HG03558 (cell line): ENCODE results near the gene INCA1.
"Not testable (repeated sequence)": the region's sequence is repeated elsewhere in the genome, so short reads cannot be mapped to it uniquely, and the experiment has no call there.

Experiments
- ATAC-seq: cut with Tn5 transposase; IDR thresholded peaks from one replicate; pipeline ENCODE4 v1.9.1; 2021; ENCODE audit warnings: moderate number of reproducible peaks; ENCODE audit not compliant: unreplicated experiment; ENCODE audit errors: extremely low read depth

The INCA1 gene

GRCh38 chr17:4997302-4998026 is at the start of gene INCA1, which contains the start of gene KIF1C:
Gene INCA1, minus strand, starts transcription at chr17:4997522. Its CDS starts 3,085 bp downstream, at chr17:4994437.
Gene KIF1C, plus strand, starts transcription at chr17:4997950. Its CDS starts 2,297 bp downstream, at chr17:5000247.
- ATAC-seq: peak; percentile 53

GRCh38 chr17:5045496-5045895 is 48.2 kb upstream of the INCA1 start:
- ATAC-seq: no peak

GRCh38 chr17:5044630-5045029 is 47.3 kb upstream of the INCA1 start:
- ATAC-seq: no peak

- ATAC-seq: no peak
Observed at GRCh38 chr17:5043524-5043923, 46.2 kb upstream of the INCA1 start.

GRCh38 chr17:5042157-5043022 is 45.1 kb upstream of the INCA1 start:
- no peak for ATAC-seq

- no peak for ATAC-seq
Observed at GRCh38 chr17:5035315-5035714, 38.0 kb upstream of the INCA1 start, which contains the start of gene SLC52A1. Gene SLC52A1, minus strand, starts transcription at chr17:5035426. Its CDS starts 820 bp downstream, at chr17:5034606.

GRCh38 chr17:5034651-5035050 is 37.3 kb upstream of the INCA1 start:
- no peak for ATAC-seq

- no peak for ATAC-seq
Observed at GRCh38 chr17:5034063-5034462, 36.7 kb upstream of the INCA1 start.

GRCh38 chr17:5033352-5034015 is 36.2 kb upstream of the INCA1 start:
- ATAC-seq: no peak

GRCh38 chr17:5032865-5033264 is 35.5 kb upstream of the INCA1 start:
- ATAC-seq: no peak

GRCh38 chr17:5031365-5032082 is 34.2 kb upstream of the INCA1 start:
- no peak for ATAC-seq

GRCh38 chr17:5030168-5030567 is 32.8 kb upstream of the INCA1 start:
- not testable (repeated sequence) for ATAC-seq

- no peak for ATAC-seq
Observed at GRCh38 chr17:5027916-5028315, 30.6 kb upstream of the INCA1 start.

- no peak for ATAC-seq
Observed at GRCh38 chr17:5027299-5027698, 30.0 kb upstream of the INCA1 start.

GRCh38 chr17:5024604-5025003 is 27.3 kb upstream of the INCA1 start:
- ATAC-seq: no peak

- no peak for ATAC-seq
Observed at GRCh38 chr17:5023588-5024147, 26.3 kb upstream of the INCA1 start.

- no peak for ATAC-seq
Observed at GRCh38 chr17:5022171-5022711, 24.9 kb upstream of the INCA1 start.

GRCh38 chr17:5020502-5021023 is 23.2 kb upstream of the INCA1 start:
- ATAC-seq: no peak

GRCh38 chr17:5019475-5019956 is 22.2 kb upstream of the INCA1 start:
- no peak for ATAC-seq
